ENCODE results near the gene DLG2. TPM values are rescaled to one million over a fixed set of nuclear protein-coding genes. Genes with fewer than 3 reads are reported as not detected.

DLG2 gene
- polyA plus RNA-seq, 3 donors, result 0.24 to 0.39 TPM; not detected in 1

GRCh38 chr11:84905411-84905810, 721.7 kb downstream of the DLG2 start:
- Histone ChIP-seq H3K9ac (ENCODE audit: insufficient read depth, low read length, poor library complexity, severe bottlenecking) (no peak overlapping the region), H3K4me3 (replicated peaks in 1 of 3; ENCODE audit: low read depth in 2 of 3, low read length in 3 of 3) (no peak overlapping the region), H4K20me1 (ENCODE audit: insufficient read depth, low read length) (no peaks in the 10 kb centered on the region), H3K27me3 (ENCODE audit: control insufficient read depth in 2 of 2, insufficient read depth in 2 of 2, low read length in 2 of 2) (no peaks in the 10 kb centered on the region), H3K27ac (ENCODE audit: low read depth in 1 of 2, low read length in 2 of 2) (no peak overlapping the region), H3K9me3 (replicated peaks in 1 of 2; ENCODE audit: control insufficient read depth in 1 of 2, insufficient read depth in 1 of 2, low read length in 2 of 2) (no peaks in the 10 kb centered on the region), H3K79me2 (ENCODE audit: insufficient read depth, low read length) (no peaks in the 10 kb centered on the region), H3K4me1 (ENCODE audit: control insufficient read depth in 1 of 2, insufficient read depth in 2 of 2, low read length in 2 of 2) (no peaks in the 10 kb centered on the region), H3K4me2 (replicated peaks; ENCODE audit: extremely low read depth, low read length, poor library complexity, severe bottlenecking) (no peak overlapping the region), H3K36me3 (replicated peaks in 1 of 2; ENCODE audit: control insufficient read depth in 1 of 2, insufficient read depth in 2 of 2, low read length in 2 of 2) (no peaks in the 10 kb centered on the region), H2AFZ (ENCODE audit: insufficient read depth, low read depth, low read length, poor library complexity, severe bottlenecking) (no peak overlapping the region)
- peaks cover 0 to 1% (median 0%) of the 10 kb centered on the region in 3 donors for H3K27me3 Mint-ChIP-seq (ENCODE audit: low read depth in 3 of 3)
- no peak for DNase-seq
- no peaks in the 10 kb centered on the region for H3K4me1 Mint-ChIP-seq
- TF ChIP-seq, protein P1, sequence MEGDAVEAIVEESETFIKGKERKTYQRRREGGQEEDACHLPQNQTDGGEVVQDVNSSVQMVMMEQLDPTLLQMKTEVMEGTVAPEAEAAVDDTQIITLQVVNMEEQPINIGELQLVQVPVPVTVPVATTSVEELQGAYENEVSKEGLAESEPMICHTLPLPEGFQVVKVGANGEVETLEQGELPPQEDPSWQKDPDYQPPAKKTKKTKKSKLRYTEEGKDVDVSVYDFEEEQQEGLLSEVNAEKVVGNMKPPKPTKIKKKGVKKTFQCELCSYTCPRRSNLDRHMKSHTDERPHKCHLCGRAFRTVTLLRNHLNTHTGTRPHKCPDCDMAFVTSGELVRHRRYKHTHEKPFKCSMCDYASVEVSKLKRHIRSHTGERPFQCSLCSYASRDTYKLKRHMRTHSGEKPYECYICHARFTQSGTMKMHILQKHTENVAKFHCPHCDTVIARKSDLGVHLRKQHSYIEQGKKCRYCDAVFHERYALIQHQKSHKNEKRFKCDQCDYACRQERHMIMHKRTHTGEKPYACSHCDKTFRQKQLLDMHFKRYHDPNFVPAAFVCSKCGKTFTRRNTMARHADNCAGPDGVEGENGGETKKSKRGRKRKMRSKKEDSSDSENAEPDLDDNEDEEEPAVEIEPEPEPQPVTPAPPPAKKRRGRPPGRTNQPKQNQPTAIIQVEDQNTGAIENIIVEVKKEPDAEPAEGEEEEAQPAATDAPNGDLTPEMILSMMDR (IDR thresholded peaks at IDR 0.05), result no peak
- peaks cover 0 to 6% (median 0%) of the 10 kb centered on the region in 7 donors for H3K9me3 Mint-ChIP-seq
- WGBS (ENCODE audit: insufficient coverage), result no CpG with 5 or more reads among the region's 1 CpG
- intact Hi-C loops (cut with micrococcal nuclease), result no loop called here
- no peak overlapping the region for H3K27ac Mint-ChIP-seq
- no peaks in the 10 kb centered on the region for H3K36me3 Mint-ChIP-seq
- H3K4me3 Mint-ChIP-seq, result no peak overlapping the region

- H3K4me3 Mint-ChIP-seq, result no peak overlapping the region
- H3K9ac ChIP-seq (ENCODE audit: insufficient read depth, low read length, poor library complexity, severe bottlenecking), result no peak overlapping the region
- H3K4me1 ChIP-seq (ENCODE audit: control insufficient read depth in 1 of 2, insufficient read depth in 2 of 2, low read length in 2 of 2), result no peaks in the 10 kb centered on the region
- no peaks in the 10 kb centered on the region for H3K79me2 ChIP-seq (ENCODE audit: insufficient read depth, low read length)
- intact Hi-C loops (cut with micrococcal nuclease), result no loop called here
- 67% methylated on average over 2 of the region's 3 CpGs for WGBS (ENCODE audit: insufficient coverage)
- H3K4me3 ChIP-seq (replicated peaks in 1 of 3; ENCODE audit: low read depth in 2 of 3, low read length in 3 of 3), result no peak overlapping the region
- H3K27me3 Mint-ChIP-seq (ENCODE audit: low read depth in 3 of 3), result peaks cover 0 to 3% (median 0%) of the 10 kb centered on the region in 3 donors
- H3K36me3 ChIP-seq (replicated peaks in 1 of 2; ENCODE audit: control insufficient read depth in 1 of 2, insufficient read depth in 2 of 2, low read length in 2 of 2), result no peaks in the 10 kb centered on the region
- TF ChIP-seq, protein P1 (IDR thresholded peaks at IDR 0.05), result no peak
- no peaks in the 10 kb centered on the region for H3K4me1 Mint-ChIP-seq
- H3K4me2 ChIP-seq (replicated peaks; ENCODE audit: extremely low read depth, low read length, poor library complexity, severe bottlenecking), result no peak overlapping the region
- no peak overlapping the region for H3K27ac Mint-ChIP-seq
- no peak overlapping the region for H3K27ac ChIP-seq (ENCODE audit: low read depth in 1 of 2, low read length in 2 of 2)
- no peak for DNase-seq
- no peak overlapping the region for H2AFZ ChIP-seq (ENCODE audit: insufficient read depth, low read depth, low read length, poor library complexity, severe bottlenecking)
- H3K9me3 ChIP-seq (replicated peaks in 1 of 2; ENCODE audit: control insufficient read depth in 1 of 2, insufficient read depth in 1 of 2, low read length in 2 of 2), result no peaks in the 10 kb centered on the region
- H4K20me1 ChIP-seq (ENCODE audit: insufficient read depth, low read length), result no peaks in the 10 kb centered on the region
- peaks cover 0 to 4% (median 0%) of the 10 kb centered on the region in 7 donors for H3K9me3 Mint-ChIP-seq
- H3K27me3 ChIP-seq (ENCODE audit: control insufficient read depth in 2 of 2, insufficient read depth in 2 of 2, low read length in 2 of 2), result no peaks in the 10 kb centered on the region
- H3K36me3 Mint-ChIP-seq, result no peaks in the 10 kb centered on the region
These were observed 724.7 kb downstream of the DLG2 start for GRCh38 chr11:84902445-84902844.

All from CD14-positive monocyte (primary cell).